CD4-positive, alpha-beta T cell treated with Interleukin-15 for 4 hours (primary cell): ENCODE measurements around the gene INHA.
A peak's percentile ranks its signal among the peaks of the same experiment; 100 is the strongest.

Experiments
- DNase-seq: peaks from one replicate; pipeline ENCODE4 v3.0.0-alpha.2; 2020; ENCODE audit warnings: low spot score

Gene INHA, protein sequence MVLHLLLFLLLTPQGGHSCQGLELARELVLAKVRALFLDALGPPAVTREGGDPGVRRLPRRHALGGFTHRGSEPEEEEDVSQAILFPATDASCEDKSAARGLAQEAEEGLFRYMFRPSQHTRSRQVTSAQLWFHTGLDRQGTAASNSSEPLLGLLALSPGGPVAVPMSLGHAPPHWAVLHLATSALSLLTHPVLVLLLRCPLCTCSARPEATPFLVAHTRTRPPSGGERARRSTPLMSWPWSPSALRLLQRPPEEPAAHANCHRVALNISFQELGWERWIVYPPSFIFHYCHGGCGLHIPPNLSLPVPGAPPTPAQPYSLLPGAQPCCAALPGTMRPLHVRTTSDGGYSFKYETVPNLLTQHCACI

DNA sequence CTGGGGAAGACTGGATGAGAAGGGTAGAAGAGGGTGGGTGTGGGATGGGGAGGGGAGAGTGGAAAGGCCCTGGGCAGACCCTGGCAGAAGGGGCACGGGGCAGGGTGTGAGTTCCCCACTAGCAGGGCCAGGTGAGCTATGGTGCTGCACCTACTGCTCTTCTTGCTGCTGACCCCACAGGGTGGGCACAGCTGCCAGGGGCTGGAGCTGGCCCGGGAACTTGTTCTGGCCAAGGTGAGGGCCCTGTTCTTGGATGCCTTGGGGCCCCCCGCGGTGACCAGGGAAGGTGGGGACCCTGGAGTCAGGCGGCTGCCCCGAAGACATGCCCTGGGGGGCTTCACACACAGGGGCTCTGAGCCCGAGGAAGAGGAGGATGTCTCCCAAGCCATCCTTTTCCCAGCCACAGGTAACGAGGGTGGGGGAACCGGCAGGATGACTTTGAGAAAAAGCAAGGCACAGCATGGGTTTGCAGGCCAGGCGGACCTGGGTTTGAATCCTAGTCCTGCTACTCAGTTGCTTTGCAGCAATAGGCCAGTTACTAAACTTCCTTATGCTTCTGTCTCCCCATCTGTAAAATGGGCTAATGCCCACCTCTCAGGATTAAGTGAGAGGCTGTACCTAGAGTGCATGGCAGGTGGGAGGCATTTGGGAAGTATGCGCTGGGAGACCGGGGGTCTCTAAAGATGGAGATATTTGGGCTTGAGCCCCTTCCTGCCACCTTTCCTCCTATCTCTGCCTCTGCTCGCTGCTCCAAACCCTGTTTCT lies at the start of gene INHA:
TSS of gene INHA (plus strand) at position 74 of the 765 bp plus-strand sequence. CDS start at position 139, 65 bp downstream.
- DNase-seq: no peak

DNA sequence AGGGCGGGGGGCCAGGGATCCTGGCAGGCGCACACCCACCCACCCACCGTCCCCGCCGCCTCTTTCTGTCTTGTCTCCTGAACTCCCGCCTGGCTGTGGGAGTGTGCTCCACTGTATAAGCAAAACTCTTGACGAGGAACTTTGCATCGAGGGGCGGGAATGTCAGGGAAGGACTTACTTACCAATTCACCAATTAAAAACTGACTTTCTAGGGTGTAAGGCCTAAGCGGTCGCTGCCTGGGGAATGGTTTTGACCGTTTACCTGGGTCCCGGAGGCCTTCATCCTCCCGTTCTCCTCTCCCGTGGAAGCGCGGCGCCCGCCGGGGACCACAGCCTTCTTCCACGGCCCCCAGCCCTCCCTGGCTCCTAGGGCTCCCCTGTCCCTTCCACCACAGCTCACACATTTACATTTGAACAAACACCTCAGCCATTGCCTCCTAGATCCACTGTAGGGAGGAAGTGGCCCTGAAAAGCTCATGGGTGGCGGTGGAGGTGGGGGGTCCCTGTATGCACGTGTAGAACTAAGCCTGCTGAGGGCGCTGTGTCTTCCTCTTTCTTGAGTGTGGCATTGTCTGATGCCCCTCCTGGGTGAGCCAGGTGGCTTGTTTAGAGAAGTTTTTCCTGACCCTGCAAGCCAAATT lies 49.0 kb upstream of the INHA start:
- DNase-seq: no peak

- DNase-seq: no peak
These were observed 47.3 kb upstream of the INHA start for GRCh38 chr2:219524817-219525216.

DNA sequence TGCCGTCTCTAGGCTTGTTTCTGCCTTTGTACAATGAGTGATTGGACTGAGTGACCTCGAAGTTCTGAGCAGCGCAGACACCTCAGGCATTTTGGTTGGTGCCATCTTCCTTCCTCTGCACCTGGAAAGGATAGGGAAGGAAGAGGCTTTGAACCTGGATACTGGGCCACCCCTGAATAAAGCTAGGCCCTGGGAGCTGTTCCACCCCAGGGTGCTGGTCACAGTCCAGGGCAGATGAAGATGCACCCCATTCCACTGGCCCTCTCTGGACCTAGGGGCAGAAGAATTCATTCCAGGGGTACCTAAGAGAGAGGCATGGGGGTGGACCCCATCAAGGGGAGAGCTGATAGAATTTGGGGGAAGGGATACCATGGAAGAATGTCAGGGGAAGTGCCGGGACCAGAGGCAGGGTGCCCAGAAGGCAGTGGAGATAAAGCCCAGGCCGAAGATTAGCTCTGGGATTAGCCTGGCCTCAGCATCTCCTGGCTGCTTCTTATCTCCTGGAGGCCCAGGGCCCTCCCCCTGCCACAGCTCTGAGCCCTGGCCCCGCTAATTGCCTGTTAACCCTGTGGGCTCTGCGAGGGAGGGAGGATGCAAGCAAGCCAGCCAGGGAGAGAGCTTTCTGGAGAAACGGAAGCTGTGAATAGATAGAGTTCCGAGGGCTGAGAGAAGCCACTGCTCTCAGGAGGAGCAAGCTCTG lies 46.4 kb upstream of the INHA start:
- no peak for DNase-seq

- no peak for DNase-seq
These were observed 45.6 kb upstream of the INHA start for GRCh38 chr2:219526320-219527075.

DNA sequence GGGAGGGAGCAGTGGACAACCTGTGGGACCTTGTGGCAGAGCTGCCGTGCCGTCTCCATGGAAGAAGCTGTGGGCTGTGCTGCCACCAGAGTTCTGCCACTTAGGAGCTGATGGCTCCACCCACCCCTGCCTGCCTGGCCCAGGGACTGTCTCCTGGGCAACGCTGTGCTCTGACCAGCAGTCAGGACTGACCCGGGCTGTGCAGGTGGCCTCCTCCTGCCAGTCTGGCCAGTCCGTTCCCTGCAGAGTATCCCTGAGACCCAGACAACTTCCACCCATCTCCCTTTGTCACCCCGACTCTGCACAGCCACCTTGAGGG lies 45.1 kb upstream of the INHA start:
- DNase-seq: no peak

GRCh38 chr2:219527472-219527871 lies 44.6 kb upstream of the INHA start:
- DNase-seq: no peak

GRCh38 chr2:219530048-219530963 lies 41.8 kb upstream of the INHA start:
- DNase-seq: peak; percentile 84

GRCh38 chr2:219531639-219532377 lies 40.3 kb upstream of the INHA start:
- no peak for DNase-seq

- DNase-seq: no peak
These were observed 39.8 kb upstream of the INHA start for GRCh38 chr2:219532378-219532649.

GRCh38 chr2:219533930-219534661 lies 38.0 kb upstream of the INHA start:
- no peak for DNase-seq

GRCh38 chr2:219536425-219536824 lies 35.7 kb upstream of the INHA start:
- DNase-seq: no peak

DNA sequence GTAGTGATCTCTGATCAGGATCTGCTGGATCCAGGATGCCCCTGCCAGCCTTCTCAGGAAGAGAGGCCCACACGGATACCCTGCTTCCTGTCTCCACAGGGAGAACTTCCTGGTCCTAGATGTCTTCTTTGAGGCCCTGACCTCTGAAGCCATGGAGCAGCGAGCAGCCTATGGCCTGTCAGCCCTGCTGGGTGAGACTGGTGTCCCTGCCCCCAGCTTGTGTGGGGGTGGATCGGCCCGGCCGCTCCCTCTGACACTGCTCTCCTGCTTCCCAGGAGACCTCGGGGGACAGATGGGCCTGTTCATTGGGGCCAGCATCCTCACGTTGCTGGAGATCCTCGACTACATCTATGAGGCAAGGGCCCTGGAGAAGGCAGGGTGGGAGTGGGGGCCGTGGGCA lies 35.1 kb upstream of the INHA start:
- no peak for DNase-seq

GRCh38 chr2:219537657-219538488 lies 34.2 kb upstream of the INHA start:
- no peak for DNase-seq

GRCh38 chr2:219538504-219538951 lies 33.6 kb upstream of the INHA start:
- DNase-seq: no peak

- no peak for DNase-seq
These were observed 32.9 kb upstream of the INHA start for GRCh38 chr2:219538956-219539788.

DNA sequence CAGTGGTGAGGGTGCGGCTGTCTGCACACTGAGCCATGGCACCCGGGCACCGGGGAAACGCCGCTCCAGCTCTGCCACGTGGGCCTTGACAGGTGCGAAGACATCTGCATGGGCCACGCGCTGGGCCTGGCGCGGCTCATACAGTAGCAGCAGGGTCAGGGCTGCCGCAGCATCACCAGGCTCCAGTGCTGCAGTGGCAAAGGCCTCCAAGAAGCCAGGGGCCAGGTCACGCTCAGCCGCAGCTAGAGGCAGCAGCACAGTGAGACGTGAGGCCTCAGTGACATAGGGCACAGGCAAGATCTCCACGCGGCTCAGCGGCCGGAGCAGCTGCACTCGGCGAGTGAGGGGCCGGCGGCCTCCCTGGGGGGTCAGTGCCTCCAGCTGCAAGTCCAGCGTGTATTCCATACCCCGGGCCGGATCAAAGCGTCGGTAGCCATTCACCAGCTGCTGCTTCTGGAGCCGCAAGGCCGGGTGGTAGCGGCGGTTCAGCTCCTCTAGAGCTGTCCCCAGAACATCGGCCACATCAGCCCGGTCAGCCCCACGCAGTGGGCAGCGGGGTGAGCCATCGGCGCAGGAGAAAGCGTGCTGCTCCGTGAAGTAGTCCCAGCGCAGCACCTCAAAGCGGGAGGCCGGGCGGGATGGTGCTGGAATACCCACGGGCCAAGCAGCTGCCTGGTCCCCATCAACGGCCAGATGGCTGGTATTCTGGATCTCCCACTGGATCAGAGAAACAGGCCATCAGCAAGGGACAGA lies 32.0 kb upstream of the INHA start:
- DNase-seq: no peak
